NCI-H774 (cell line): ENCODE results near the gene CD22.

ENCODE experiments used
- DNase-seq: peaks from one replicate; lab custom pipeline; 2025; lab: John Stamatoyannopoulos, UW

CD22 gene

GRCh38 chr19:35388277-35389054 lies 59.5 kb downstream of the CD22 start:
- DNase-seq = no peak

GRCh38 chr19:35389192-35389861 lies 60.3 kb downstream of the CD22 start:
- DNase-seq = no peak

- DNase-seq = no peak
Observed at GRCh38 chr19:35392742-35393715, 64.0 kb downstream of the CD22 start.

- DNase-seq = no peak
Observed at GRCh38 chr19:35395382-35396199, 66.6 kb downstream of the CD22 start.

- DNase-seq = no peak
Observed at GRCh38 chr19:35396240-35396885, 67.4 kb downstream of the CD22 start.
